Trophoblast cell (in vitro differentiated cells and primary cell): Measurements from ENCODE around the gene CD248.

Experiments
- DNase-seq, 2 donors: peaks; one replicate each; pipeline ENCODE4 v3.0.0-alpha.2; 2016
- H2AFZ ChIP-seq: 2 replicates; pipeline ENCODE4 v1.6.1; 2013; ENCODE audit warnings: low read length, moderate library complexity, mild to moderate bottlenecking; ENCODE audit not compliant: insufficient read depth, poor library complexity
- H2AK5ac ChIP-seq: 2 replicates; pipeline ENCODE4 v1.6.1; 2013; ENCODE audit warnings: mild to moderate bottlenecking, low read length
- H2BK120ac ChIP-seq: 2 replicates; pipeline ENCODE4 v1.6.1; 2013; ENCODE audit warnings: low read length, mild to moderate bottlenecking, moderate library complexity; ENCODE audit not compliant: insufficient read depth, poor library complexity
- H2BK12ac ChIP-seq: 2 replicates; pipeline ENCODE4 v1.6.1; 2013; ENCODE audit warnings: mild to moderate bottlenecking, low read length, moderate library complexity
- H2BK5ac ChIP-seq: 2 replicates; pipeline ENCODE4 v1.6.1; 2013; ENCODE audit warnings: low read length, low read depth, moderate library complexity, mild to moderate bottlenecking; ENCODE audit not compliant: poor library complexity
- H3K14ac ChIP-seq: 2 replicates; pipeline ENCODE4 v1.6.1; 2013; ENCODE audit warnings: mild to moderate bottlenecking, low read length
- H3K18ac ChIP-seq: 2 replicates; pipeline ENCODE4 v1.6.1; 2013; ENCODE audit warnings: mild to moderate bottlenecking, low read length
- H3K23ac ChIP-seq: 2 replicates; pipeline ENCODE4 v1.6.1; 2013; ENCODE audit warnings: low read length
- H3K27ac ChIP-seq: 2 replicates; pipeline ENCODE4 v1.5.1; 2013; ENCODE audit warnings: low read depth, mild to moderate bottlenecking, inconsistent platforms, low read length, moderate library complexity
- H3K27me3 ChIP-seq: 2 replicates; pipeline ENCODE4 v1.6.1; 2013; ENCODE audit warnings: inconsistent platforms, mild to moderate bottlenecking, low read length, moderate library complexity; ENCODE audit not compliant: insufficient read depth
- H3K36me3 ChIP-seq, 2 experiments: 1 replicate in 1 of 2; 2 replicates in 1 of 2; pipeline ENCODE4 v1.6.1; 2013; ENCODE audit warnings: low read length in 2 of 2, mild to moderate bottlenecking in 2 of 2, moderate library complexity in 1 of 2; ENCODE audit not compliant: insufficient read depth in 2 of 2, control insufficient read depth in 1 of 2
- H3K4ac ChIP-seq: 2 replicates; pipeline ENCODE4 v1.6.1; 2013; ENCODE audit warnings: low read depth, mild to moderate bottlenecking, low read length, moderate library complexity
- H3K4me1 ChIP-seq, 2 experiments: 1 replicate in 1 of 2; 2 replicates in 1 of 2; pipeline ENCODE4 v1.6.1; 2013; ENCODE audit warnings: low read length in 2 of 2, mild to moderate bottlenecking in 2 of 2, moderate library complexity in 1 of 2; ENCODE audit not compliant: insufficient read depth in 2 of 2, control insufficient read depth in 1 of 2
- H3K4me2 ChIP-seq: 2 replicates; pipeline ENCODE4 v1.6.1; 2013; ENCODE audit warnings: inconsistent platforms, mild to moderate bottlenecking, low read length, moderate library complexity
- H3K4me3 ChIP-seq: 2 replicates; pipeline ENCODE4 v1.5.1; 2013; ENCODE audit warnings: mild to moderate bottlenecking, low read depth, low read length, inconsistent platforms
- H3K79me1 ChIP-seq: one replicate; pipeline ENCODE4 v1.6.1; 2013; ENCODE audit warnings: low read length
- H3K79me2 ChIP-seq: 2 replicates; pipeline ENCODE4 v1.6.1; 2013; ENCODE audit warnings: low read length, mild to moderate bottlenecking; ENCODE audit not compliant: control insufficient read depth, insufficient read depth, poor library complexity
- H3K9ac ChIP-seq: 2 replicates; pipeline ENCODE4 v1.6.1; 2013; ENCODE audit warnings: mild to moderate bottlenecking, low read length
- H3K9me3 ChIP-seq: 2 replicates; pipeline ENCODE4 v1.6.1; 2013; ENCODE audit warnings: low read depth, mild to moderate bottlenecking, control low read depth, inconsistent platforms, low read length; ENCODE audit not compliant: insufficient read depth
- H4K12ac ChIP-seq: 2 replicates; pipeline ENCODE4 v1.6.1; 2013; ENCODE audit warnings: low read depth, mild to moderate bottlenecking, low read length, moderate library complexity
- H4K8ac ChIP-seq: 2 replicates; pipeline ENCODE4 v1.6.1; 2013; ENCODE audit warnings: low read depth, mild to moderate bottlenecking, low read length, moderate library complexity
- H4K91ac ChIP-seq: one replicate; pipeline ENCODE4 v1.6.1; 2013; ENCODE audit warnings: low read depth, mild to moderate bottlenecking, low read length, moderate library complexity
- WGBS: extraction: QIAGEN DNeasy Blood & Tissue Kit; methylation state at CpG from one replicate; pipeline ENCODE4 v1.1.7; 2013; ENCODE audit warnings: missing lambda C conversion rate; ENCODE audit not compliant: insufficient read length, insufficient coverage; ENCODE audit errors: extremely low coverage; 5-methylcytosine and 5-hydroxymethylcytosine counted together

The CD248 gene

DNA sequence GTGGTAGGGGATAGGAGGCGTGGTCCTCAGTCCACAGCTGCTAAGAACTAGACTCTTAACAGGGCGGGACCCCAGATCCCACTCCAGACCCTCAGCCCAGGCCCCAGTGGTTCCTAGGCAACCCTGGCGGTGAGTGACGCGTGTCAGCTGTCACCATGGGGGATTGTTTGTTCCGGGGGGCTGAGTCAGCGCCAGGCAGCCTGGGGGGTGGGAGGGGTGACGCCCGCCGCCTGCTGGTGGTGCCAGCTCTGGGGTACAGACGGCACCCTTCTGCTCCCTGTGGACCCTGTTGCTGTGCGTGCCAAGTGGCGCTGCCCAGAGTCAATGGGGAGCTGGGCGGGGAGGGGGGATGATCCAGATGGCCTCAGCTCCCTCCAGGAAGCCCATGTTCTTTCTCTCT lies 36.4 kb downstream of the CD248 start:
- H3K4ac ChIP-seq, result no peak overlapping the region

DNA sequence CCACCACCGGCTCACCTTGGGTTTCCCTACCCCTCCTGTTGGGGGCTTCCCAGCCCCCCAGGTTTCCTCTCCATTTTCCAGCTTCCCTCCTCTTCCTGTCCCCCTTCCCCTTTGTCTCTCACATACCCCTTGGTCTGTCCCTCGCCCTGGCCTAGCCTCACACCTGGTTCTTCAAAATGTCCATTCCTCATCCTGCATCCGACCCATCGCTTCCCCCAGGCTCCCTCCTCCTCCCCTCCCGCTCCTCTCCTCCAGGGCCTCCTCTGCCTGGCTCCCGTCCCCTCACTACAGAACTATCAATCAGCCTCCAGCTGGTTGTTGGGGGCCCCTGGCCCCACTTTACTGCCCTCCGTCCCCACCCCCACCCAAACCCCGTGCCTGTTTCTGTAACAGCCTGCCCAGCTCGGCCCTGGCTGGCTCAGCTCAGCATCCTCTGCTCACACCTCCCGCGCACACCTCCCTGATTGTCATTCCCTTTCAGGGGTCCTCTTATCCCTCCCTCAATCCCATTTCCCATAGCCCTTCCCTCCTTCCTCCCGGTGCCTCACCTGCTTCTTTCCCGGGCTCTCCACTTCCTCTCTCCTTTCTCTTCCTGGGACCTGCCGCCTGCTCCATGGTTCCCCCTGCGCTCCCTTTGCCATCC lies 37.6 kb downstream of the CD248 start:
- H2AFZ ChIP-seq, result no peak overlapping the region
- H3K9me3 ChIP-seq, result no peaks in the 10 kb centered on the region
- DNase-seq, result no peak
- no peak overlapping the region for H3K14ac ChIP-seq
- H4K12ac ChIP-seq, result no peak overlapping the region
- no peak overlapping the region for H3K4ac ChIP-seq
- H3K36me3 ChIP-seq, result peaks cover 27% of the 10 kb centered on the region in 2 experiments
- H3K27ac ChIP-seq, result no peak overlapping the region
- H3K4me2 ChIP-seq, result no peak overlapping the region
- no peak overlapping the region for H3K4me3 ChIP-seq
- WGBS, result no CpG with 5 or more reads among the region's 15 CpGs
- peaks cover 5 to 7% of the 10 kb centered on the region in 2 experiments for H3K4me1 ChIP-seq
- no peak overlapping the region for H2BK120ac ChIP-seq
- no peaks in the 10 kb centered on the region for H3K79me1 ChIP-seq
- H2BK5ac ChIP-seq, result no peak overlapping the region
- no peak overlapping the region for H2AK5ac ChIP-seq
- no peak overlapping the region for H4K91ac ChIP-seq
- H3K27me3 ChIP-seq, result no peaks in the 10 kb centered on the region
- no peak overlapping the region for H3K18ac ChIP-seq
- H3K79me2 ChIP-seq, result no peaks in the 10 kb centered on the region
- H2BK12ac ChIP-seq, result no peak overlapping the region
- H3K9ac ChIP-seq, result no peak overlapping the region
- no peak overlapping the region for H4K8ac ChIP-seq
- no peak overlapping the region for H3K23ac ChIP-seq

More for the DNA sequence above, 36.4 kb downstream of the CD248 start:
- H2BK120ac ChIP-seq, result no peak overlapping the region
- H3K9ac ChIP-seq, result no peak overlapping the region
- no peak for DNase-seq
- H3K27ac ChIP-seq, result no peak overlapping the region
- H2BK5ac ChIP-seq, result no peak overlapping the region
- no peak overlapping the region for H2AFZ ChIP-seq
- no peak overlapping the region for H2BK12ac ChIP-seq
- no peaks in the 10 kb centered on the region for H3K79me2 ChIP-seq
- H4K8ac ChIP-seq, result no peak overlapping the region
- H4K91ac ChIP-seq, result no peak overlapping the region
- H3K36me3 ChIP-seq, result peaks cover 28% of the 10 kb centered on the region in 2 experiments
- peaks cover 5 to 7% of the 10 kb centered on the region in 2 experiments for H3K4me1 ChIP-seq
- H3K18ac ChIP-seq, result no peak overlapping the region
- no peak overlapping the region for H2AK5ac ChIP-seq
- no peaks in the 10 kb centered on the region for H3K79me1 ChIP-seq
- no peak overlapping the region for H3K23ac ChIP-seq
- WGBS, result no CpG with 5 or more reads among the region's 14 CpGs
- no peak overlapping the region for H3K14ac ChIP-seq
- no peak overlapping the region for H3K4me3 ChIP-seq
- H3K4me2 ChIP-seq, result no peak overlapping the region
- H4K12ac ChIP-seq, result no peak overlapping the region
- H3K27me3 ChIP-seq, result no peaks in the 10 kb centered on the region
- no peaks in the 10 kb centered on the region for H3K9me3 ChIP-seq

DNA sequence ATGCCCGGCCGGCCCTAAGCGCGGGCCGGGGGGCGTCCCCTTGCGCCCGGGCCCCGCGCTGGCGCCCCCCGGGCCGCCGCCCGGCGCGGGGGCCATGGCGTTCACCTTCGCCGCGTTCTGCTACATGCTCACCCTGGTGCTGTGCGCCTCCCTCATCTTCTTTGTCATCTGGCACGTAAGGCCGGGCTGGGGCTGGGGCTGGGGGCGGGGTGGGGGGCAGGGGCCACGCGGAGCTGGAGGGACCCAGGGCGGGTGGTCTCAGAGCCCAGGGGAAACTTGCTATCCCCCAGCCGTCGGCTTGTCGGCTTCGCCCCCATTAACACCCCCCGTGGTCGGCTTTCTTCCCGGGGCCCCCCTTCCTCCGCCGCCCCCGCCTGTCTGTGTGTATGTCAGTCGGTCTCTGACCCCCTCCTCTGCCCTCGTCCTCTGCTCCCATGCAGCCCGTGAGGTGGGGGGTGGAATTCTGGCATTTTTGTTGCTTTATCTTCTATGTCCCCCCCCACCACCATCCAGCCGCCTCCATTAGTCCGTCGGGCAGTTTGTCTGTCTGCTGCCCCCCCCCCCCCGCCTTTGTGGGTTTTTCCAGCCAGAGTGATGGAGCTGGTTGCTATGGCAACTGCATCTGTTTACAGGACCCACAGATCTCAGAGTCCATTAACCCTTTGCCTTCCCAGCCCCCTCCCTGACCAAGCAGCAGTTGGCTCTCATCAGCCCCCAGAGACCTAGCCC lies 38.3 kb downstream of the CD248 start:
- H3K4me2 ChIP-seq, result peak overlapping the region; percentile 56
- H3K4ac ChIP-seq, result no peak overlapping the region
- H2BK5ac ChIP-seq, result no peak overlapping the region
- H3K36me3 ChIP-seq, result peaks cover 27 to 33% of the 10 kb centered on the region in 2 experiments
- no peak overlapping the region for H4K8ac ChIP-seq
- no peak overlapping the region for H2BK12ac ChIP-seq
- no peaks in the 10 kb centered on the region for H3K27me3 ChIP-seq
- no peak overlapping the region for H2AK5ac ChIP-seq
- no peak overlapping the region for H3K4me3 ChIP-seq
- no peak overlapping the region for H3K14ac ChIP-seq
- no peak overlapping the region for H2BK120ac ChIP-seq
- H3K4me1 ChIP-seq, result peaks cover 5 to 7% of the 10 kb centered on the region in 2 experiments
- no peak overlapping the region for H4K12ac ChIP-seq
- no peak overlapping the region for H3K9ac ChIP-seq
- H3K27ac ChIP-seq, result no peak overlapping the region
- no peak overlapping the region for H3K18ac ChIP-seq
- WGBS, result no CpG with 5 or more reads among the region's 45 CpGs
- no peak overlapping the region for H3K23ac ChIP-seq
- no peaks in the 10 kb centered on the region for H3K9me3 ChIP-seq
- H3K79me1 ChIP-seq, result no peaks in the 10 kb centered on the region
- H3K79me2 ChIP-seq, result no peaks in the 10 kb centered on the region
- no peak overlapping the region for H2AFZ ChIP-seq
- H4K91ac ChIP-seq, result no peak overlapping the region
- DNase-seq, result peak in 1 of 2 donors; percentile 21

DNA sequence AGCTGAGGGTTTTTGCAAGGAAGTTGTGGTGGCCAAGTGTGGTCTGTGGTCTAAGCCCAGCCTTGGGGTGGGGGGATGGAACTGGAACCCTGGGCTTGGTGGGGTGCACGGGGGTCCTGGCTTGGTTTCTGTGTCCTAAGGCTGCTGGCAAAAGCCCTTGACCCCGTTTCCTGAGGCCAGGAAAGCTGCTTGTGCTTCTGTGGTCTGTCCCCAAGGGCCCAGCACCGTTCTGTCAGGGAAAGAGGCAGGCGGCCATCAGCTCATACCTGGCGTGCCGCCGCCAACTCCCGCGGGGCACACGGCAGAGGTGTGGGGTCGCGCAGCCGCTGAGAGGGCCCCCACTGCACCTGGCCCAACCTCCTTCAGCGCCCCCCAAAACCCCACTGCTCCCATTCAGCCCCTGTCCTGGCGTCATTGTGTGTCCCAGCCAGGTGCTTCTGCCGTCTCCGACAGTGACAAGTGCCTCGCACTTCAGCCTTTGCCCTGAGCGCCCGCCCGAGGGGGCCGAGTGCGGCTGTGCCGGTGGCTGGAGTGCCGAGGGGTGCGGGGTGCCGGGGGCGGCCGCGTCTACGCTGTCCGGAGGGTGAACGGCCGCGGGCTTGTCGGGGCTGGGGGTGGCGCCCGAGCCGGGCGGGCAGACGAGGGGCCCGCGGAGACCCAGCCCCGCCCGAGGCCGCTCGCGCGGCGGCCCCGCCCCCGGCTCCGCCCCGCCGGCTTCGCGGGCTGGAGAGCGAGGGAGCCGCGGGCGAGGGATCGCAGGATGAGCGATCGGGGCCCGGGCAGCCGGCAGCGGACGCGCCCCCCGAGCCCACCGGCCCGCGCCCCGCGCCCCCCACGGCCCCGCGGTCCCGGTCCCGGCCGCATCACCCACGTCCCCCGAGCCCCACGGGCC lies 39.1 kb downstream of the CD248 start, which contains the start of gene CNIH2:
TSS of gene CNIH2 (plus strand) at position 705 of the 892 bp plus-strand sequence. CDS start 282 bp downstream, outside the sequence.
- peaks cover 32 to 38% of the 10 kb centered on the region in 2 experiments for H3K36me3 ChIP-seq
- no peak within 1 kb of the TSS for H4K91ac ChIP-seq
- no peak within 1 kb of the TSS for H3K23ac ChIP-seq
- WGBS, result no CpG with 5 or more reads among the region's 84 CpGs
- H2AK5ac ChIP-seq, result peak within 1 kb of the TSS; percentile 39
- peak within 1 kb of the TSS; percentile 54 for H3K14ac ChIP-seq
- H3K27me3 ChIP-seq, result no peaks in the 10 kb centered on the region
- H3K4me3 ChIP-seq, result peak within 1 kb of the TSS; percentile 42
- H2BK120ac ChIP-seq, result no peak within 1 kb of the TSS
- no peaks in the 10 kb centered on the region for H3K79me1 ChIP-seq
- H2AFZ ChIP-seq, result peak within 1 kb of the TSS; percentile 25
- no peaks in the 10 kb centered on the region for H3K9me3 ChIP-seq
- H3K4ac ChIP-seq, result no peak within 1 kb of the TSS
- H3K4me1 ChIP-seq, result peaks cover 5 to 7% of the 10 kb centered on the region in 2 experiments
- no peak within 1 kb of the TSS for H2BK5ac ChIP-seq
- DNase-seq, result peak in 1 of 2 donors; percentile 61
- H3K9ac ChIP-seq, result no peak within 1 kb of the TSS
- no peak within 1 kb of the TSS for H4K8ac ChIP-seq
- no peak within 1 kb of the TSS for H3K27ac ChIP-seq
- H2BK12ac ChIP-seq, result no peak within 1 kb of the TSS
- H3K4me2 ChIP-seq, result peak within 1 kb of the TSS; percentile 56
- H3K18ac ChIP-seq, result peak within 1 kb of the TSS; percentile 41
- no peaks in the 10 kb centered on the region for H3K79me2 ChIP-seq
- H4K12ac ChIP-seq, result peak within 1 kb of the TSS; percentile 8
